Measurements from ENCODE around the gene ARID5B.
"Not testable (repeated sequence)": the region's sequence is repeated elsewhere in the genome, so short reads cannot be mapped to it uniquely, and the experiment has no call there.

Gene ARID5B, protein sequence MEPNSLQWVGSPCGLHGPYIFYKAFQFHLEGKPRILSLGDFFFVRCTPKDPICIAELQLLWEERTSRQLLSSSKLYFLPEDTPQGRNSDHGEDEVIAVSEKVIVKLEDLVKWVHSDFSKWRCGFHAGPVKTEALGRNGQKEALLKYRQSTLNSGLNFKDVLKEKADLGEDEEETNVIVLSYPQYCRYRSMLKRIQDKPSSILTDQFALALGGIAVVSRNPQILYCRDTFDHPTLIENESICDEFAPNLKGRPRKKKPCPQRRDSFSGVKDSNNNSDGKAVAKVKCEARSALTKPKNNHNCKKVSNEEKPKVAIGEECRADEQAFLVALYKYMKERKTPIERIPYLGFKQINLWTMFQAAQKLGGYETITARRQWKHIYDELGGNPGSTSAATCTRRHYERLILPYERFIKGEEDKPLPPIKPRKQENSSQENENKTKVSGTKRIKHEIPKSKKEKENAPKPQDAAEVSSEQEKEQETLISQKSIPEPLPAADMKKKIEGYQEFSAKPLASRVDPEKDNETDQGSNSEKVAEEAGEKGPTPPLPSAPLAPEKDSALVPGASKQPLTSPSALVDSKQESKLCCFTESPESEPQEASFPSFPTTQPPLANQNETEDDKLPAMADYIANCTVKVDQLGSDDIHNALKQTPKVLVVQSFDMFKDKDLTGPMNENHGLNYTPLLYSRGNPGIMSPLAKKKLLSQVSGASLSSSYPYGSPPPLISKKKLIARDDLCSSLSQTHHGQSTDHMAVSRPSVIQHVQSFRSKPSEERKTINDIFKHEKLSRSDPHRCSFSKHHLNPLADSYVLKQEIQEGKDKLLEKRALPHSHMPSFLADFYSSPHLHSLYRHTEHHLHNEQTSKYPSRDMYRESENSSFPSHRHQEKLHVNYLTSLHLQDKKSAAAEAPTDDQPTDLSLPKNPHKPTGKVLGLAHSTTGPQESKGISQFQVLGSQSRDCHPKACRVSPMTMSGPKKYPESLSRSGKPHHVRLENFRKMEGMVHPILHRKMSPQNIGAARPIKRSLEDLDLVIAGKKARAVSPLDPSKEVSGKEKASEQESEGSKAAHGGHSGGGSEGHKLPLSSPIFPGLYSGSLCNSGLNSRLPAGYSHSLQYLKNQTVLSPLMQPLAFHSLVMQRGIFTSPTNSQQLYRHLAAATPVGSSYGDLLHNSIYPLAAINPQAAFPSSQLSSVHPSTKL

DNA sequence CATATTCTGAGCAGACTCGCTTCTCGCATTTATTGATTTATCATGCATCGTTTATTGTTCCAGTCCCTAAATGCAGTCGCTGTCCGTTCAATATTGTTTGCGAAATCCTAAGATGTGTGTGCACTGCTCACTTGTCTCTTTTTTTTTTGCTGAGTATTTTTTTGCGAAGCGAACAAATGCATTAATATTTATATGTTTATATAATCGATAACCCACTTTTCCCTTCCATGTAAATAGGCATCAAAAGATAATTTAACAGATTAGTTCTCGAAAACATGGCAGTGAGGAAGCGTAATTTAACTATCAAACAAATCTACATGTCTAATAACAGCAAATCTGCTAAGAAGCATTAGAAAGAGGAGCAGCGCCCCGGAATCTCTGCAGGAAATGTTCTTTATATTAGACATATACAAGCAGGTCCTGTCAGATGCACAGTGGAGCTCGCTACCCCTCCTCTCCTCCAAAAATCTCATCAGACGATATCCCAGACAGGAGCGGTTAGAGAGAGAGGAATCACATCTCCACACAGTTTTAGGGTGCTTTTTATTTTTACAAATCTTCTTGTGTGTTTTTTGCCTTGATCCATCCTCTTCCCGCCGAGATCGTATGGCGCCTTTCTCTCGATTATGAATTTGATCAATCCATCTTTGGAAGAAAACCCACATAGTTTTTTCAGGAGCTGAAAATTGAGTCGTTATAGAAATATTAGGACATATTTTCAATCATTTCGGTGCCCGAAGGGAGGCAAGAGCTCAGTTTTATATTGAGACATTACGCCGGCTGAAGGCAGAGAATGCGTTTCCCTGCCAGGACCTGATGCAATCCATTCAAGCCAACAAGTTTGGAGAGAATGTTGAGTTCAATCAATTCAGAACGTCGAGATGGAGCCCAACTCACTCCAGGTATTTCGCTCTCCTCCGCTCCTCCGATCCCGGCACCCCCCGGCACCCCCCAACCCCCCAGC is at the start of gene ARID5B:
TSS of gene ARID5B (plus strand) at position 871 of the 964 bp plus-strand sequence. CDS start at position 882, 11 bp downstream.
- DNase-seq: peak; percentile 58

DNA sequence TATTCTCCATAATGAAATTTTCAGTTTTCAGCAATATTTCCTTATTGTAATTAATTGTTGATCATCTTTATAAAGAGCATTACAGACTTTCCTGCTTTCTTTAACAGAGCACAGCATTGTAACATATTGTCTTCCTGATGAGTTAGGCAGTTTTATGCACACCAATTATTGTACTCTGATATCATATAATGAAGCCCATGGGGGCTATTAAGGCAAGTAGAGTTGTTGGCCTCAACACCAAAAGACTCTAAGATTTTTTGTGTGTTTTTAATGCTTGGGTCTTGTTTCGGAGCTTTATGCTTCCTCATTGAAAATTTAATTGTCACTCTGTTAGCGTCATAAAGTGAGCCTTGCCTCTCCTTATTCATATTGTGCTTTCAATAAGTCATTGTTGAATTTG is 49.2 kb upstream of the ARID5B start:
- DNase-seq: no peak

DNA sequence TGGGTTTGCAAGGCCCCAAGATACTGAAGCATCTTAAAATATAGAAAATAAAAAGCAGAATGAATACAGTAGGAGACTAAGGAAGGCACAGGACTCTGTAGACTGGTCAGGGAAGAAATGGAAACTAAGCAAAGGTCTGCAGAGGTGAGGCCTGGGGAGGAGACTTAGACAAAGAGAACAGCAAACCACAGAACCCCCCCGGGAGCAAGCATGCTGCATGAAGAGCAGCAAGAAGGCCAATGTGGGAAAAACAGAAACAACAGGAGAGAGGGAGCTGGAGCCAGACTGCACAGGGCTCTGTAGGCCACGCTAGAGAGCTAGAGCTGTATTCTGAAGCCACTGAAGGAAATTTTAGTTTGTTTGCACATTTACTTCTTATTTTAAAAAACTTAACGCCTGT is 45.7 kb upstream of the ARID5B start:
- no peak for DNase-seq

DNA sequence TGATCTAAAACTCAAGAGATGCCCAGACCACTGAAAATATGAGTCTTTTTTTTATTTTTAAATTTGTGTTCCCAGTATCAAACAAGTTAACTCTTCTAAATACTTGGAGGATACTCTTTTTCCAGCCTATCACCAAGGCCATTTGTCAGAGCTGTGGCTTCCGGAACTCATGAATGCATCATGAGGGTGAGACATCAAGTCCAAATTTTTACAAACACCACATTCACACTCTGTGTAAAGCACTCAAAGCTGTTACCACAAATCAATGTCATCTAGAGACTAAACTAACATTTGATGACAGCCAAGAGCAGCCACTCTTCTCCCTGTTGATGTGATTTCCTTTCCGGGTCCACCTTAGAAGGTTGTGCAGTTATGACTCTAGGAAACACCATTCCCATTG is 43.8 kb upstream of the ARID5B start:
- no peak for DNase-seq

DNA sequence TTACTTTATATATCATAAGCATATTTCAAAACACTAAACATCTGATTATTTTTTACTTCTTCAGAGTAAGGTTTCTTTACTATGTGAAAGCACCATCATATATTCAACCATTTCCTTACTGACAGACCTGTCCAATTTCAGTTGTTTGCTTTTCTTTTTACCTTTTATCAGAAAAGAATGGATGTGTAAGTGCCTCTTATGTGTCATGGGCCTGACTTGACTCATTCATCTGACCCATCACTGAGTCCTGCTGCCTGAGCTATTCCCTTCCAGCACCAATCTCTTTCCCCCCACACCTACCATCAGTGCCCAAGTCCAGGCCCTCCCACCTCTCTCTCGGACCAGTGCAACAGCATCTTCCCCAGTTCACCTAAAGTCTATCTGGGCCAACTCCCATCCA is 41.7 kb upstream of the ARID5B start:
- no peak for DNase-seq

DNA sequence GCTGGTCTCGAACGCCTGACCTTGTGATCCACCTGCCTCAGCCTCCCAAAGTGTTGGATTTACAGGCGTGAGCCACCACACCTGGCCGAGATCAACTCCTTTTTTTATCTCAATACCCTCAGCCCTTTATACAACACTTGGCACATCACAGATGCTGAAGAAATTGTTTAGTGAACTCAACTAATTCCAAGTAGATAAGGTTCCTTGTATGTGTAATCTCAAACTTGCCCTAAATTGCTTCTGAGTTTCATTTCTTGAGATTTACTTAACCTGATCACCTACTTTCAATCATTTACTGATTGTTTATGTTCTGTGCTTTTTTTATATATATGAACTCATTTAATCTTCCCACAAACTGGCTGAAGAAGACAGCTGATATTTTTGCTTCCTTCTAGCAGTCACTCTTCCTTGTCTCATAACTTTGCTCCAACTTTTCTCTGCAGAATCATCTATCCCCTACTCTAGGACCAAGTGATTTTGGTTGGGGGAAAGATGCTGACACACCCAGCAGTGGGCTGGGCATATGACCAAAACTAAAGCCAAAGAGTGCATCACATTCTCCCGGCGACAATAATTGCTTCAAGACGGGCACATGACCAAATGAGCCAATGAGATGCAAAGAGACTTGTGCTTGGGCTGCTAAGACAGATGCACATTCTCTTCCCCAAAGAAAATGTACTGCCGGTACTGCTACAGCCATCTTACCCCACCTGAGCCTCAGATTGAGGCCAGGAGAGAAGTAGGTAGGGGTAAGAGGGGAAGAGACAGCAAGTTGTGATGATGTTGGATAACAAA is 40.3 kb upstream of the ARID5B start:
- no peak for DNase-seq

DNA sequence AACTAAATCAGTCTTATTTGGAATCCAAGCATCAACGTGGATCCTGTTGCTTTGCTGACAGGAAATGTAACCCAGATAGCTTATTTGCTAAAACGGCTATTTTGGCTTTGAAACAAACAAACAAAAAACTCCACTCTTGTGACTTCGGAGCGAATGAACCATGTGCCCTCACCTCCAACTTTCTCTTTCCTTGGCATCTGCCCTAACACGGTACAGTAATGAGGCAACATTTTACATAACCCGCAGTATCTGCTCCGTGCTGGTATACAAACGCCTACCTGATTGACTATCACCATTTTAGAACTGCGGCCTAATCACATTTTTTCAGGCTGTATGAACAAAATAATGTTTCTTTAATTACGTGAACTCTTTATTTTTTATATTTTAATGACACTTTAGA is 37.5 kb upstream of the ARID5B start:
- DNase-seq: no peak

DNA sequence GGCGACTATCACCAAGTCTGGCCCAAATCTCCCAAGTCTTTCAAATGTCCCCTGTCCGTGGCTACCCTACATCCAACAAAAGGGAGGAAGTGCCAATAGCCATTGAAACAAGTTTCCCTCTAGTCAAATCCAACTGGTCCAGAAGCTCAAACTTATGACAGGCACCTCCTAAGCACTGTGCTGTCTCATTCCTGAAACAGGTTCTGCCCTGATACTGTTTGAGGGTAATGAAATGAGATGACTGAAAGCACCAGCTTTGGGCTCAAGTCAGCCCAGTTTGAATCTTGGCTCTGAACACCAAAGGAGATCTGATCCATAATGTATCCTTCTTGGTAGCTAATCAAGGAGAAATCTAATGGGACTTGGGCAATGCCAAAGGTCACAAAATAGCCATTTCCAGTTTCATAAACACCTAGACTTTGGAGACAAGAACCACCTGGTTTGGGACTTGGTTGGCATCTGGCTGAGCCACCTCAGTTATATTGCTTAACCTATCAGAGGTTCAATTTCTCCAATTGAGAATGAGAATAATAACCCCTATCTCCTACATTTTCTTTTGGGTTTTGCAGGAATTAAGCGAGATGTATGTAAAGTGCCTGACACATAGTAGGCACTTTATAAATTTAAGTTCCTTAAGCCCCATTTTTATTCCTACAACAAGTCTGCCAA is 34.7 kb upstream of the ARID5B start:
- no peak for DNase-seq

DNA sequence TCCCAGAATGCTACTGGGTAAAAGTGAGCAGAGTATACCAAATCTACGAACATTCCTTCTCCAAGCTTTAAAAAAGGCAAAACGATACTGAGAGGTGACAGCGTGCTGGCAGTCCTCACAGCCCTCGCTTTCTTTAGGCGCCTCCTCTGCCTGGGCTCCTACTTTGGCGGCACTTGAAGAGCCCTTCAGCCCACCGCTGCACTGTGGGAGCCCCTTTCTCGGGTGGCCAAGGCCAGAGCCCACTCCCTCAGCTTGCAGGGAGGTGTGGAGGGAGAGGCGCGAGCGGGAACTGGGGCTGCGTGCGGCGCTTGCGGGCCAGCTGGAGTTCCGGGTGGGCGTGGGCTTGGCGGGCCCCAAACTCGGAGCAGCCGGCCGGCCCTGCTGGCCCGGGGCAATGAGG is 34.1 kb upstream of the ARID5B start:
- not testable (repeated sequence) for DNase-seq

DNA sequence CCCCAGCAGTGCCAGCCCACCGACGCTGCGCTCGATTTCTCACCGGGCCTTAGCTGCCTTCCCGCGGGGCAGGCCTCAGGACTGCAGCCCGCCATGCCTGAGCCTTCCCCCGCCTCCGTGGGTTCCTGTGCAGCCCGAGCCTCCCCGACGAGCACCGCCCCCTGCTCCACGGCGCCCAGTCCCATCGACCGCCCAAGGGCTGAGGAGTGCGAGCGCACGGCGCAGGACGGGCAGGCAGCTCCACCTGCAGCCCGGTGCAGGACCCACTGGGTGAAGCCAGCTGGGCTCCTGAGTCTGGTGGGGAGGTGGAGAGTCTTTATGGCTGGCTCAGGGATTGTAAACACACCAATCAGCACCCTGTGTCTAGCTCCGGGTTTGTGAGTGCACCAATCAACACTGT is 33.7 kb upstream of the ARID5B start:
- not testable (repeated sequence) for DNase-seq

DNA sequence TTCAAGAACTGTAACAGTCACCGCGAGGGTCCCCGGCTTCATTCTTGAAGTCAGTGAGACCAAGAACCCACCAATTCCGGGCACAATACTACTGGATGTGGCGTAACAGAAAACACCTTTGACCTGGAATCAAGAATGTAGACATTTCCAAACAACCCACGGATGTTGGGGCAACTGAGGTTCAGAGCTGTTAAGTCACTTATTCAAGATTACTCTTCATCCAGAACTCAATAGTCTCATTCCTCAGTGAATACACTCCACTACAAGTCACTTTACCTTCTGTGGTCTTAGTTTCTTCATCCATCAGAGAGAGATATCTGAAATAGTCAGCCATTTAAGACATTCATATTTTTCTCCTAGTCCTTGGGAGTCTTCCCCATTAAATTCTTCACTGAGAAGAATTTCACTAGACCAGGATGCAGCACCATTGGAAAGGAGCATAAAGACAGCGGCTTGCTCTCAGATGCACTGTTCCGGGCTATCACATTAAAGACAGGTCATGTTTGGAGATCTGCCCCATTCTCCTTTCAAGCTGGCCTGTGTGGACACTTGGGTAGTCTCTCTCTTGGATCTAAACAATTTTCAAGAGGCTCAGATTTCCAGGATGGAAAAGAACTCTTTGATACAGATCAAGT is 32.3 kb upstream of the ARID5B start:
- DNase-seq: no peak

DNA sequence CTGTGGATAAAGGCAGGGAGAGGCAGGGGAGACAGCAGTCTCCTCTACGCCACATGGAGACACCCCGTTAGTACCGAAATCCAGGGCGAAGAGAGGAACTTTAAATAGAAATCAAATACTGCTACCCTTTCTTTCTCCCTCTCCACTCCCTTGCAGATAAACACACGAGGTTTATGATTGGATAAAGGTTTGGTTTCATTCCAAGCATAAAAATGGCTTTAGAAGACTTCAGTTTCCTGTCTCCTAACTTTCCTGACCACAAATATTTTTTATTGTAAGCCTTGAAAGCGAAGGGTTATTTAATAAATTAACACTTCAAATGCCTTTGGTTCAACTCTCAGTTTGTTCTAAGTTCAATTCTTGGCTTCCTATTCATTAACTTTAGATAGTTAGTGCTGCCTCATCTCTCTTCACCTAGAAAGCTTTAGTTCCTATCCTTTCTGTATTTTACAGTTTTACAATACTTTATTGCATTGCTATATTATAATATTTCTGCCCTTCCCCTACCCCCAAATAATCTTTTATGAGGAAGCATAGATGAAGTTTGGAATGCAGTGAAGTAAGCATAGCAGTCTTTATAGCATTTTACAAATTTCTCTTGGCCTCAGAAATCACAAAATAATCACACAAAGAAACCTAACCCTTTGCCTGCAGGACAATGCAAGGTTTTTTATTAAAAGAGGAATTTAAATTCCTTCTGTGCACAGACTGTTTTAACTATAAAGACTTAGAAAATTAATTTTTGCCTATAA is 31.5 kb upstream of the ARID5B start:
- no peak for DNase-seq

DNA sequence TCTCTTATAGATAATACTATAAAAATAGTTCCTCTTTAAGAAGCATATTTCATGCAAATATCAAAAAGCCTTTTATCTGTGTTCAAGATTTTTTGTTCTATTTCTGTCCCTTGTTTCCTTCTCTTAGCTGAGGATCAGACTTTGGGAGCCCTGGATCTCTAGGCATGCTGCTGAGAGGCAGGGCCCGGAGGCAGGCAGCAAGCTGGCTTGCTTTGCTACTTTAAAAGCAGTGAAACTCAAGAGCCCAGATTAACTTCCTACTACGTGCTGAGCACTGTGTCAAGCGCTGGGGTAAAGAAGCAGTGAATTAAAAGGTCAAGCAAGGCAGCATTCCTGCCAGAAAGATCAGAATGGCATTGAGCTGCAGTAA is 31.0 kb upstream of the ARID5B start:
- no peak for DNase-seq

DNA sequence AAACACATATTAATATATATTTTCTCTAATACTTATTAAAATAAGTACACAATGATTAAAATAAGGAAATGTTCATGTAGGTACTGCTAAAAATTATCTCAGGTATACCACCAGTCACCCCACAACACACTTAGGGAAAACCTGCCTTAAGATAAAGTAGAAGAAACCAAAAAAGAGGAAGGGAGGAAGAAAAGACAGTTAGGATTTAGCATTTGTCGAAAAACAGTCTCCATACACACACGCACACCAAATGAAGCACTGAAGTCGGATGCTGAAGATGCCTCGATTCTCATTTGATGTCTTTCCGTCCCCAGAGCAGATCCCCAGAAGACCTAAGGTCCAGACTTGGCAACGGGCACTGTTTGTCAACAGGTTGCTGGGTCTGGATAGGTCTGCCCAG is 30.0 kb upstream of the ARID5B start:
- no peak for DNase-seq

DNA sequence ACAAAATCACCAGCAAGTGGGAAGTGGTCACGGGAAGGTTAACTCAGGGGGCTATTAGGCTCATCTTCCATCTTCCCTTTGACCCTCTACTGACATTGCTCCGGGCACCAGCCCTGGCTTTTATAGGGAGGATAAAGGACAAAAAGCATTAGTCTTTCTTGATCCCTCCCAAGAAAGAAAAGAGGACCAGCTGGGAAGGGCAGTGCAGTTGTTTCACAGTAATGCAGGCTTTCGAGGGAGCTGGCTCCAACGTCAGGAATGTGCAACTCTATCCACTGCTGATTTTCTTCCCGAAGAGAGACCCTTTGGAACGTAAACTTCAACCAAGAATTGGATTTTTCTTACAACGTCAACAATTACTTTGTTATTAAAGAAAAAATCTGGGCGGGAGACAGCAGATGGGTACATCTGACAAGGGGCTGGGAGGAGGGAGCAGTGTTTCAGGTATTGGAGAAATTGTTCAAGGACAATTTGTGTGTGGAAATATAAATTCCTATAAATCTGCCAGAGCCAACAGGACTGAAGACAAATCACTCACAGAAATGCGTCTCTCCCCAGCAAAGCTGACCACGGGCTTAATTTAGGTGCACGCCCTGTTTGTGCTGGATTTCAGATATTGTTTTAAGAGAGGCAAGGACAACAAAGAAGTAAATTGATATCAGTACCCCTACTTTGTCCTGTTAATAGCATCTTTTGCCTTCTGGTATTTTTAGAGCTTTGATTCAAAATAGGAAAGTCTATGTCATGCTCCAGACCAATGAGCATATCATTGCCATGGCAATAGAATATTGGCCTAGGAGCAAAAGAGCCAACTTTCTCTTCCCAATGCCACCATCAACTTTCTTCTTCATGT is 23.4 kb upstream of the ARID5B start:
- no peak for DNase-seq

DNA sequence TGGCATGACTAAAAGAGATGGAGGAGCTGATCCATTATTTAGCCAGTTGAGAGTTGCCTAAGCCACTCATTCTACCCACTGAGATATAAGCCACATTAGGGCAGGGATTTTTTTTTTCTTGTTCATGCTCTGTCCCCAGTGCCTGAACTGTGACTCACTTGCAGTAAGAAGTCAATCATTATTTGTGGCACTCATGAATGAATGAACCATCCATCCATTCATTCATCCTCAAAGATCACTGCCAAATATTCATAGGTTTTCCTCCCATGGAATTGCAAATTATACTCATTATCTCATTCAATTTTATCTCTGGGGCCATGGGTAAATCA is 22.8 kb upstream of the ARID5B start:
- no peak for DNase-seq

DNA sequence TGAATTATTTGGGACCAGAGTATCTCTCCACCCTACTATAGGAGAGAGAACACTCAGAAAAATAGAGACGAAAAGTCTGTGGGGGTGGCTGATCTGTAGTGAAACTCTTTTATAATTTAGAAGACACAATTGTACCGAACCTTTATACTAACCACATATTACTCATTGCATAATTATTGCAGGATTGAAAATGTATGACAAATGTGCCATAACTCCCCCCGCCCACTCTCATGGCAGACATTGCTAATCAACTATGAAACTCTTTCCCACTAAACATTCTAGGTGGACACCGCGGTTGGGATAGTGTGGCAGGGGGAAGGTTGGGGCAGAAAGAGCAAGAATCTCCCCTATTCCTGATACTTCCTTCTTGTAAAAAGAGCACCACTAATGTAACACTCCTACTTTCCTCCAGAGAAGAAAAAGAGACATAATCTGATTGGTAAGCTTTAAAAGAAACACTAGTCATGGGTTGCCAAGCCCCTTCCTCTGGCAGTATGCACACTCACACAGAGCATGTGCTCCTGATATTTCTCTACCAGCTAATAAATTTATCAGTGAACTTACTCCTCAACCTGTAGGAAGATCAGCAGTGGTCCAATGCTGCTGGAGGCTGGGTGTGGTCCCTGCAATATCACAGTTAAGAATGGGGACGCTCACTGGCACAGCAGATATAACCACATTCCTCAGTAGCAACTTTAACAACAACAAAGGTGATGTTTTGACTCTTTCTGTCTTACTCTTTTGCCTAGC is 18.7 kb upstream of the ARID5B start:
- DNase-seq: no peak

All from NCI-H748 treated with DMSO at 0.1 percent for 48 hours (cell line).